WI38 (cell line): Measurements from ENCODE around the gene CPSF3.

Source experiments
- H3K4me3 ChIP-seq: 2 replicates; pipeline ENCODE4 v1.5.1; 2011; ENCODE audit warnings: low read depth, mild to moderate bottlenecking, control low read depth, low read length
- CTCF ChIP-seq: IDR thresholded peaks from 2 replicates; pipeline ENCODE4 v1.5.1; 2012; ENCODE audit warnings: low read depth, mild to moderate bottlenecking, control low read depth, low read length

Gene CPSF3

GRCh38 chr2:9380702-9381628, 42.5 kb upstream of the CPSF3 start:
- no peak overlapping the region for H3K4me3 ChIP-seq

GRCh38 chr2:9382604-9383235, 40.7 kb upstream of the CPSF3 start:
- no peak for TF ChIP-seq CTCF
- no peak overlapping the region for H3K4me3 ChIP-seq

More at GRCh38 chr2:9380702-9381628, 42.5 kb upstream of the CPSF3 start:
- TF ChIP-seq CTCF, result no peak

GRCh38 chr2:9384521-9384920, 38.9 kb upstream of the CPSF3 start:
- H3K4me3 ChIP-seq, result no peak overlapping the region
- no peak for TF ChIP-seq CTCF

- H3K4me3 ChIP-seq, result no peak overlapping the region
- TF ChIP-seq CTCF, result no peak
Measured at GRCh38 chr2:9385841-9386240, 37.6 kb upstream of the CPSF3 start.

GRCh38 chr2:9388199-9388681, 35.2 kb upstream of the CPSF3 start:
- no peak for TF ChIP-seq CTCF
- H3K4me3 ChIP-seq, result no peak overlapping the region

- no peak for TF ChIP-seq CTCF
- H3K4me3 ChIP-seq, result no peak overlapping the region
Measured at GRCh38 chr2:9388950-9389911, 34.2 kb upstream of the CPSF3 start.
